SU-DHL-6 (cell line): ENCODE measurements around the gene NCKAP1.

ENCODE experiments used
- CTCF ChIP-seq: fragments of 200-600 bp; sonication (generic); IDR thresholded peaks from one replicate; pipeline ENCODE4 v1.5.1; 2017; ENCODE audit warnings: antibody characterized with exemption, mild to moderate bottlenecking, low read length, moderate library complexity; ENCODE audit not compliant: insufficient read depth, poor library complexity, severe bottlenecking
- EZH2phosphoT487 ChIP-seq: fragments of 200-600 bp; sonication (generic), shearing (Covaris generic); conservative IDR thresholded peaks from 2 replicates; pipeline ENCODE4 v1.6.1; 2018; ENCODE audit warnings: mild to moderate bottlenecking, antibody characterized with exemption, low read length, moderate library complexity, mixed read lengths

- TF ChIP-seq CTCF (no peak), EZH2phosphoT487 (no peak)
Observed at GRCh38 chr2:182942756-182943155, 95.5 kb downstream of the NCKAP1 start.
